ENCODE measurements around the gene THAP6.
A peak's percentile ranks its signal among the peaks of the same experiment; 100 is the strongest.
"Not testable (repeated sequence)": the region's sequence is repeated elsewhere in the genome, so short reads cannot be mapped to it uniquely, and the experiment has no call there.

Gene THAP6

DNA sequence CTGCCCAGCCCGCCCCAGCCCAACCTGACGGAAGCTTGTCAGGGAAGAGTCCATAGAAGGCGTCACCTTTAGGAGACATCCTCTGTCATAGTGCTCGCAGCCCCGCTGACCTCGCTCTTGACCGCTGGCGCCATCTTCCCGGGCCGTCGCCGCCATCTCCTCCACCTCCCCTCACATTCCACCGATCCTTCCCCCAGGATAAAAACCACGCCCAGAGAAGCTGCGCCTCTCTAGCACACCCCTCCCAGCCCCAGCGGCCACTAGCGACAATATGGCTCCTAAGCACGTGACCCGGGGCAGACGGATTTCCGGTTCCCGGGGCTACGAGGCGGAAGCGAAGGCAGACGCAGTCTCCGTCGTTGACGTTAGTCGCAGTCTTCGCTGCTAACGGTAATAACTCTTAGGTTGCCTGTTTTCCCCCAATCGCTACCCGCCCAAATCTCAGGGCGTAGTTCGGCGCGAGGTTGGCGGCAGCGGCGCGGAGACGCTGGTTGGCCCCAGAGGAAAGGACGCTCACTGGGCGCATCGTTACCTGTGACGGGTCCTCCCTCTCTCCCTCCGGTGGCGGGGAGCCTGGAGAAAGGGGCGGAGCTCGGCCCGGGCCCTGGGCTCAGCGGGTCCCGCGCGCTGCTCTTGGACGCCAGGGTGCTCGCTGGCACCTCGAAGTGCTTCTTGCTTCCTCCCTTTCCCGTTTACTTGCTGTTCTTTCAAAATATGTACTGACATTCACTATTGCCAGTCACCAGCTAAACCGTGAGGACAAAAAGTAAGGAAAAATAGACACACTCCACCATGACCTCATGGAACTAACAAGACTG is at the start of gene THAP6, which contains the start of gene RCHY1:
THAP6 (plus strand) TSS at position 343 of the 818 bp plus-strand sequence. CDS start 980 bp downstream, outside the sequence.
RCHY1 (minus strand) TSS at position 273 of the 818 bp plus-strand sequence; CDS start at position 156, 117 bp downstream.
- DNase-seq (ENCODE audit: low spot score), result peak; percentile 82

DNA sequence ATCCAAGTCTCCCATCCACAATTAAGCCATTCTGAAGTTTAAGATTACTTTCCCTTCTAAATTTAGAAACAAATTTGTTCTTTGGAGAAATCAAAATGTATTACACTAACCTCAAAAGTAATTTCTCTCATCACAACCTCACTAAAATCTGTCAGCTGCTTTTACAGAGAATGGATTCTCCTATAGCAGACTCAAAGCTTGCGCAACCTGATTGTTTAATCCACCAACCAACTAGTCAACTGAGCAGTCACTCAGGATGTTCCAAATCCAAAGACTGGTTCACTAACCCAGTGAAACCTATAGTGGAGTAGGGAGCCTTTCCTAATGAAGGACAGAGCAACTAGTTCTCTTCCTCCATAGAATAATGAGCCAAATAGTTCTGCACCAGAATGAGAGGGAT is 44.4 kb upstream of the THAP6 start:
- DNase-seq (ENCODE audit: low spot score), result no peak

- DNase-seq (ENCODE audit: low spot score), result no peak
These were observed 43.5 kb upstream of the THAP6 start for GRCh38 chr4:75470738-75471137.

- DNase-seq (ENCODE audit: low spot score), result no peak
These were observed 37.1 kb upstream of the THAP6 start for GRCh38 chr4:75477201-75477600.

DNA sequence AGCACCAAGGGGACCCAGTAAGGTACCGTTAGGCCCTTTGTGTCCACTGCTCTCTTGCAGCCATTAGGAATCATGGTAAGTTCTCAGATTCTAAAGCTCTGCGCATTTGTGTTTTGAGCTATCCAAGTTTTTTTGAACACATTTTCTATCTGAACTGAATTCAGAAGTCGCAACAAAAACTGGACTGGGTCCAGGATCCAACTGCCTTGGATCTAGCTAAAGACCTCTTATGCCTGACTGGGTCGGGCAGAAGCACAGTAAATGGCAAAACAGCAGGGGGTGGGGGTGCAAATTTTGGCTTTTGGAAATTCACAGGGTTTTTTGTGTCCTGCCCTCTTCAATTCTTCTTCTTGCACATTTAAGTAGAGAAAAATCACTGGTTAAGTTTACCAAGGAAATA is 30.1 kb upstream of the THAP6 start:
- no peak for DNase-seq (ENCODE audit: low spot score)

GRCh38 chr4:75490155-75490554 is 24.1 kb upstream of the THAP6 start:
- DNase-seq (ENCODE audit: low spot score), result no peak

DNA sequence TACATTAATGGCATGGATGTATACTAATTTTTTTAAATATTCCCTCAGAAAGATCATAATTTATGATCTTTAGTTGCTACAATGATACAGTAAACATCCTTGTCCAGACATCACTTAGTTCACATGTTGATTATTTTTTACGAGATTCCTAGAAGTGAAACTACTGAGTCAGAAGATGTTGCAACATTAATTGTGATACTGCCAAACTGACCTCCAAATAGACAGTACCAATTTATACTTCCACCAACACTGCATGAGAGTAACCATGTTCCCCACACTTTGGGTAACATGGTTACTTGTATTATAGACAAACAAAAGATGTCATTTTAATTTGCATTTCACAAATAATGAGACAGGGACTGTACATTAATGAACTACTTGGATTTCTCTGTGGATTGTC is 19.7 kb upstream of the THAP6 start:
- DNase-seq (ENCODE audit: low spot score), result no peak

GRCh38 chr4:75495476-75495875 is 18.8 kb upstream of the THAP6 start:
- no peak for DNase-seq (ENCODE audit: low spot score)

DNA sequence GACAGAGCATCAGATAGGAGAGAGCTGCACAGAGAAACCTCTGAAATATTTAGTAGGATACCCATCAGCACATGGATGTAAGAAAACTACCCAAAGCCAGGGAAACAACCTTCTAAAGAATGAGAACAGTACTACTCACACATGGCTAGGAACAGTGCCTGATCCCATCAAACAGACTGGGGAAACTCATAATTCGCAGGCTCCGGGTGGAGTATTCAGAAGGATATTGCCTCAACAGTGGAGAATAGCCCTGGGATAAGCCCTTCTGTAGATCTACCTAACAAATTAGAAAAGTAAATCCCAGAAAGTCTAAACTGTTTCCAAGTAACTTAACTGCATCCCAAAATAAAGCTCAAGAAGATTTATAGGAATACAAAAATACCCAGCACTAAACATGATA is 17.9 kb upstream of the THAP6 start:
- DNase-seq (ENCODE audit: low spot score), result no peak

DNA sequence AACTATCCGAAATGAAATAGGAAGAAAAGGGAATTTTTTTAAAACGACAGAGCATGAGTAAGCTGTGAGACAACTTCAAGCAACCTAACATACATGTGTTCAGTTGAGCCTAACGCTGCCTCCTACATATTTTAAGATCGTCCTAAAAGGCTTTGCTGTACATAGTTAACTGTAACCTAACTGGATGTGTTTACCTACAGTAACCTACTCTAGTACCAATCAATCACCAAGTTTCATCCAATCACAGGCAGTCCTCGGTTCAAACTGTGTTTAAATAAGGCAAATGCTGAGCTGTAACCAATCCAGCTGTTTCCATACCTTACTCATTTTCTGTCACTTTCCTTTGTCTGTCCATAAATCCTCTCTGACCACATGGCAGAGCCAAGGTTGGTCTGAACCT is 17.1 kb upstream of the THAP6 start:
- no peak for DNase-seq (ENCODE audit: low spot score)

GRCh38 chr4:75498041-75498440 is 16.2 kb upstream of the THAP6 start:
- DNase-seq (ENCODE audit: low spot score), result no peak

DNA sequence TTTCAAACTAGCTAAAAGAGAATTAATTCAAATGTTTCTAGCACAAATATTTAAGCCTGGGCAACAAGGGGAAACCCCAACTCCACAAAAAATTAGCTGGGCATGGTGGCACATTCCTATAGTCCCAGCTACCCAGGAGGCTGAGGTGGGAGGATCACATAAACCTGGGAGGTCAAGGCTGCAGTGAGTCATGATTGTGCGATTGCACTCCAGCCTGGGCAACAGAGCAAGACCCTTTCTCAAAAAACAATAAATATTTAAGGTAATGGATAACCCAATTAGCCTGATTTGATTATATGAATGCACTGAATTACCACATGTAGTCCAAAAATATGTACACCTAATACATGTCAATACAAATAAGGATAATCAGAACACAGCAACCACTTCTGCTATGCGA is 14.4 kb upstream of the THAP6 start:
- no peak for DNase-seq (ENCODE audit: low spot score)

DNA sequence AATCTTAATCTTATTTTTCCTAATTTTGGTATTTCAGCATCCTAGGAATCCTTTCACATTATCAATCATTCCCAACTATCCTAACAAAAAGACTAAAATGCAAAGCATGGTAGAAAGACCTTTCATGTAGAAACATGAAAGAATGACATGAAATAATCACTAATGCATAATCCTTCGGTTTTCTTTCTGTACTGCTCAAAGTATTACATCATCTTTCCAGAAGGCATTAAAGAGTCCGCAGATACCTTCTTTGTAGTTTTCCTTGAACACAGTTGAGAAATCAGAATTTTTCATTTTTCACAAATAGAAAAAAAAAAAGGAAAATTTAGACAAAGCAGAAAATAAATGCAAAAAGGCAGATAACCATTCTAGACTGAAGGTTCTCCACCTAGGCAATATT is 11.6 kb upstream of the THAP6 start:
- DNase-seq (ENCODE audit: low spot score), result no peak

DNA sequence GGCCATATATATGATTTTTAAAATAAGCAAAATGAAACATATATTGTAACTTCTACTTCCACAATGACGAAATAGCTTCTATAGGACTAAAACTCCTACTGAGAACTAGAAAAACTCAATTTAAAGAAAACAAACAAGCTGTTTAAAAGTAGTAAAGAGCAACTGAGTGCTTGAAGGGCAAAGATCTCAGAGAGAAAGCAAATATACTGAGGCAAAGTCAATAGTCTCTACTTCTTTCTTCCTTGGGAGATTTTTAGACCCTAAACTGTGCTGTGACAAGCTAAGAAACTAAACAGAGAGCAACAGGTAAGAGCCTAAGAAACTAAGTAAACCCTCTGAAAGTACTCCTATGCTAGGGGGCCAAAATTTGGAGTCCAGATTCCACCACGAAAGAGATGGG is 8.6 kb upstream of the THAP6 start:
- DNase-seq (ENCODE audit: low spot score), result no peak

DNA sequence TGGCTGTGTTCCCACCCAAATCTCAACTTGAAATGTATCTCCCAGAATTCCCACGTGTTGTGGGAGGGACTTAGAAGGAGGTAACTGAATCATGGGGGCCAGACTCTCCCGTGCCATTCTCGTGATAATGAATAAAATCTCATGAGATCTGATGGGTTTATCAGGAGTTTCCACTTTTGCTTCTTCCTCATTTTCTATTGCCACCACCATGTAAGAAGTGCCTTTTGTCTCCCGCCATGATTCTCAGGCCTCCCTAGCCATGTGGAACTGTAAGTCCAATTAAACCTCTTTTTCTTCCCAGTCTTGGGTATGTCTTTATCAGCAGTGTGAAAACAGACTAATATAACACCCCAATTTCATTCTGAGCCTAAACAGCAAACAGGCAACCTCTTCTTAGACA is 4.7 kb upstream of the THAP6 start:
- not testable (repeated sequence) for DNase-seq (ENCODE audit: low spot score)

DNA sequence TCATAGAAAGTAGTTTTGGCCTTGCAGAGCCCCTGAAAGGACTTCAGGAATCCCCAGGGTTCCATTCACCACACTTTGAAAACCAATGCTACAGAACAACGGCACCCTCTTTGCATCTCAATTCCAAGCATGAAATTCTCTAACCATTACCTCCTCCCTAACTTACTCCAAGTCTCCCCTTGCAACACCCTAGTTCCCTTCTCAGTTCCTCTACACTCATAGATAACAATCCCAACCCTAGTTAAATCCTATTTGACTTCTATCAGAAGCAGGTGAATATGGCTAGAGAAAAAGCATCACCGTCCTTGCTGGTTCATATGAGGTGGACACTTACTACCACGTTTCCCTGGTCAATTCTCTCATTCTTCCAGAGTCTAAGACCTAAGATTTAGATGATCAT is 2.4 kb upstream of the THAP6 start:
- DNase-seq (ENCODE audit: low spot score), result no peak

GRCh38 chr4:75512386-75513211 is 1.7 kb upstream of the THAP6 start:
- no peak for DNase-seq (ENCODE audit: low spot score)

DNA sequence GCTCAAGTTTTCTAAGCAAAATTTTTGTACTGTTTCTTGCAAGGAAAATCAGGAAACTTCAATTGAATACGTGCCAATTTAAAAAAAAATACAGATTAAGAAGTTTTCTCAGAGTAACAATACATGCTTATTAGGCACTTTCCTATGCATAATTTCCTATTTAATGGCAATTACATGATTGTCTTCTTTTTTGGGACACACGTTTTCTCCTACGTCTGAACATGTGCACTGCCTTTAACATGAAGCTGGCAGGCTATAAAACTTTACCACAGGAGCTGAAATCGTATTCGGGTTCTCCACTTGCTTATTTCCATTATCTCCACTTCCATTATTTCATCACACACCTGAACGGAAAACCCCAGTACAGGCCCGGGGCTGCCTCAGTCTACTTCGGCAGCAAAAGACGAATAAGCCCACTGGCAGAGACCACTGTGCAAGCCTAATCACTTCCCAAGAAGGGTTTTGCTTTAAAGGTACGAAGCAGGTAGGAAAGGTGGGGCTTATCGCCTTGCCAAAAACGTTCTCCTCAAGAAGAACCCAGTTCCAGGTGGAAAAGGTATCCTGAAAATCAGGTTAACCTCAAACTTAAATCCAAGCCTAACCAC is 645 bp upstream of the THAP6 start:
- DNase-seq (ENCODE audit: low spot score), result no peak

- no peak for DNase-seq (ENCODE audit: low spot score)
These were observed 808 bp downstream of the THAP6 start for GRCh38 chr4:75514949-75515612.

DNA sequence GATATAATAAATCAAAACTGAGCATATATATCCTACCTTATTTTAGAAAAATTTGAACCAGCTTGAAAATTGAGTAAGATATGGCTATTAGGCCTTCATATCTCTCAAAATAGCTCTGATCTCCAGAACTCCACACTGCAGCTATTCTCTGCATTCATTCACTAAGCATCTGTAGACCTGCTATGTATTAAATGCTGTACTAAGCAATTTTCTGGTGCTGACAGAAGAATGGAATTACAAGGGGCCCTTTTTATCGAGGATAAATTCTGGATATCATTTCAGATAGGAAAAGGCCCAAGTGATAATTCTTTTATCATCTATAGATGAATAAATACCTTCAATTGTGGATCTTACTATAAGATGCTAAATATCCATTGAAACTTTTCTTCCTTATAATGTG is 1.9 kb downstream of the THAP6 start:
- no peak for DNase-seq (ENCODE audit: low spot score)

- not testable (repeated sequence) for DNase-seq (ENCODE audit: low spot score)
These were observed 5.2 kb downstream of the THAP6 start for GRCh38 chr4:75519452-75519851.

DNA sequence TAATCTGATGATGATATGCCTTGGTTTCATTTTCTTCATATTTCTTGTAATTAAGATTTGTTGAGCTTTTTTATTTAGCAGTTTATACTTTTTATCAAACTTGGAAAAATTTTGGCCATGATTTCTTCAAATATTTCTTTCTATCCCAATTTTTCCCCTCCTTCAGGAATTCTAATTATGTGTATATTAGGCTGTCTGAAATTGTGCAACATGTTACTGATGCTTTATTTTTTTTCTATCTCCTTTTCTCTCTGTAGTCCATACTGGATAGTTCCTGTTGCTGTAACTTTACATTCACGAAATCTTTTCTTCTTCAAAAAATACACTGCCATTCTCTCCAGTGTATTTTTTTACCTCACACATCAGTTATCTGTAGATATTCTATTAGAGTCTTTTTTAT is 10.8 kb downstream of the THAP6 start:
- no peak for DNase-seq (ENCODE audit: low spot score)
